Activated gamma-delta T cell treated with Interleukin-2 at 50 U/mL for 16 hours (primary cell): ENCODE measurements around the gene ZSCAN30.
"Not testable (repeated sequence)": the region's sequence is repeated elsewhere in the genome, so short reads cannot be mapped to it uniquely, and the experiment has no call there.

Experiments used
- DNase-seq: peaks from one replicate; pipeline ENCODE4 v3.0.0-alpha.2; 2020

The ZSCAN30 gene

DNA sequence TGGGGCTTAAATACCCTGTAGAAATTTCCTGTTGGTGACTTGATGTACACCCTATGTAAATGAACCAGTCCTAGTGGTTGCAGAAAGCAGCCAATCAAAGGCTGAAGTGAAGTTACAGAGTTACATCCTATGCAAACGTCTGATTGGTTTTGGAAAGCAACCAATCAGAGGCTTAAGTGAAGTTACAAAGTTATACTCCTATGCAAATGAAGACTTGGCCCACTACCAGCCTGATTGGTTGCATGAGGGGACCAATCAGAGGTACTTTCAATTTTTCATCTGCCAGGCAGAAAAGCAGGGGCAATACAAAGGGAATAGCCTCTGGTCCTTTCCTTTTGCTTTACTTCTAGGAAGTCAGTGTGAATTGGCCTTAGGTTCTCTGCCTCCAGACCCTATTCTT lies 62.8 kb downstream of the ZSCAN30 start:
- DNase-seq: no peak

GRCh38 chr18:35223797-35224196 lies 66.2 kb downstream of the ZSCAN30 start:
- DNase-seq: no peak

GRCh38 chr18:35220424-35220823 lies 69.6 kb downstream of the ZSCAN30 start:
- DNase-seq: no peak

DNA sequence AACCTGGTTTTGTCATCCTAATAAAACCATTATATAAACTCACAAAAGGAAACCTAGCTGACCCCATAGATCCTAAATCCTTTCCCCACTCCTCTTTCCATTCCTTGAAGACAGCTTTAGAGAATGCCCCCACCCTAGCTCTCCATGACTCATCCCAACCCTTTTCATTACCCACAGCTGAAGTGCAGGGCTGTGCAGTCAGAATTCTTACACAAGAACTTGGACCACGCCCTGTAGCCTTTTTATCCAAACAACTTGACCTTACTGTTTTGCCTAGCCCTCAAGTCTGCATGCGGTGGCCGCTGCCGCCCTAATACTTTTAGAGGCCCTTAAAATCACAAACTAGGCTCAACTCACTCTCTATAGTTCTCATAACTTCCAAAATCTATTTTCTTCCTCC lies 70.7 kb downstream of the ZSCAN30 start:
- DNase-seq: not testable (repeated sequence)

DNA sequence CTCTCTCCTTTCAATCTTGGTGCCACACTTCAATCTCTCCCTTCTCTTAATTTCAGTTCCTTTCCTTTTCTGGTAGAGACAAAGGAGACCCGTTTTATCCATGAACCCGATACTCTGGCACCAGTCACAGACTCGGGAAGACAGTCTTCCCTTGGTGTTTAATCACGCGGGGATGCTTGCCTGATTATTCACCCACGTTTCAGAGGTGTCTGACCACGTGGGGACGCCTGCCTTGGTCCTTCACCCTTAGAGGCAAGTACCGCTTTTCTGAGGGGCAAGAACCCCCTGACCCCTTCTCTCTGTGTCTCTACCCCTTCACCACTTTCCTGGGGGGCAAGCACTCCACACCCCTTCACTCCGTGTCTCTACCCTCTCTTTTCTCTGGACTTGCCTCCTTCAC lies 73.4 kb downstream of the ZSCAN30 start:
- not testable (repeated sequence) for DNase-seq

DNA sequence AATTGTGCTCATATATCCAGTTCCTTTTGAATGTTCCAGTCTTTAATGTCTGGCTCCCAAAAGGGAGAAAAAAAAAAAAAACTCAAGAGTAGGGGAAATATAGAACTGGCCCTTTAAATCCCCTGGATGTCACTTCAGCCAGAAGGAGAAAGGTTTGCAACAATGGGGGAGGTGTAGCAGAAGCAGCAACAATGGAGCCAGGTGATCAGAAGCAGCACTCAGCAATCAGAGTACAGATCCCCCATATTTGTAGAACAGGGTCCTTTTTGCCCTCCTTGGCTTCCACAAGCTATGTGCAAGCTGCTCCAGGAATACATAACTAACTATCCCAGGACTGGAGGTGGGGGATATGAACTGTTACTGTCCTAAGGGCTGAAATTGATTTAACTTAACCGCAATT lies 75.0 kb downstream of the ZSCAN30 start:
- no peak for DNase-seq

DNA sequence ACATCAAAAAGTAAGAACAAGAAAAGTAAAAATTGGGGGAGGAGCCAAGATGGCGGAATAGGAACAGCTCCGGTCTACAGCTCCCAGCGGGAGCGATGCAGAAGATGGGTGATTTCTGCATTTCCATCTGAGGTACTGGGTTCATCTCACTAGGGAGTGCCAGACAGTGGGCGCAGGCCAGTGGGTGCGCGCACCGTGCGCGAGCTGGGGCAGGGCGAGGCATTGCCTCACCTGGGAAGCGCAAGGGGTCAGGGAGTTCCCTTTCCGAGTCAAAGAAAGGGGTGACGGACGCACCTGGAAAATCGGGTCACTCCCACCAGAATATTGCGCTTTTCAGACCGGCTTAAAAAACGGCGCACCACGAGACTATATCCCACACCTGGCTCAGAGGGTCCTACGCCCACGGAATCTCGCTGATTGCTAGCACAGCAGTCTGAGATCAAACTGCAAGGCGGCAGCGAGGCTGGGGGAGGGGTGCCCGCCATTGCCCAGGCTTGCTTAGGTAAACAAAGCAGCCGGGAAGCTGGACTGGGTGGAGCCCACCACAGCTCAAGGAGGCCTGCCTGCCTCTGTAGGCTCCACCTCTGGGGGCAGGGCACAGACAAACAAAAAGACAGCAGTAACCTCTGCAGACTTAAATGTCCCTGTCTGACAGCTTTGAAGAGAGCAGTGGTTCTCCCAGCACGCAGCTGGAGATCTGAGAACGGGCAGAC lies 84.1 kb downstream of the ZSCAN30 start:
- not testable (repeated sequence) for DNase-seq

GRCh38 chr18:35205199-35205712 lies 84.8 kb downstream of the ZSCAN30 start:
- DNase-seq: no peak

DNA sequence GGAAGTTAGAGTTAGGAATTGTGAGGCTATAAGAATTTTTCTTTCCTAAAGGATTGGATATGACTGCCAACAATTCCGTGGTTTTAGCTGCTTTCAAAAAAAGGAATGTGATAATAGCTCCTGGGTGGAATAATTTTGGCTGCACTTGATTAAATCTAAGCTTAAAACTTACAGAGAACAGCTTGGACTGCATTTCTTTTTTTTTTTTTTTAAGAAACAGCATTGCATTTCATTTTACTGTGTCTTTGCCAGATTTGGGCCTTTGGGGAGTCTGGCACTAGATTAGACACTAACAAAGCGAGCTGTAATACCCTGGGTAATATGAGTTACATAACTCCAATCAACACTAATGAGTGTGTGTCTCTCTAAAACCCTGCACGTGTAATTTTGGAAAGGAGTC lies 87.0 kb downstream of the ZSCAN30 start:
- DNase-seq: no peak

GRCh38 chr18:35201256-35201931 lies 88.6 kb downstream of the ZSCAN30 start:
- no peak for DNase-seq
